HG03439 (cell line): ENCODE results near the gene MUCL3.
"Not testable (repeated sequence)": the region's sequence is repeated elsewhere in the genome, so short reads cannot be mapped to it uniquely, and the experiment has no call there.

ENCODE experiments used
- ATAC-seq: cut with Tn5 transposase; IDR thresholded peaks from one replicate; pipeline ENCODE4 v1.9.1; 2021; ENCODE audit warnings: mild to moderate bottlenecking, moderate library complexity; ENCODE audit not compliant: unreplicated experiment

The MUCL3 gene

DNA sequence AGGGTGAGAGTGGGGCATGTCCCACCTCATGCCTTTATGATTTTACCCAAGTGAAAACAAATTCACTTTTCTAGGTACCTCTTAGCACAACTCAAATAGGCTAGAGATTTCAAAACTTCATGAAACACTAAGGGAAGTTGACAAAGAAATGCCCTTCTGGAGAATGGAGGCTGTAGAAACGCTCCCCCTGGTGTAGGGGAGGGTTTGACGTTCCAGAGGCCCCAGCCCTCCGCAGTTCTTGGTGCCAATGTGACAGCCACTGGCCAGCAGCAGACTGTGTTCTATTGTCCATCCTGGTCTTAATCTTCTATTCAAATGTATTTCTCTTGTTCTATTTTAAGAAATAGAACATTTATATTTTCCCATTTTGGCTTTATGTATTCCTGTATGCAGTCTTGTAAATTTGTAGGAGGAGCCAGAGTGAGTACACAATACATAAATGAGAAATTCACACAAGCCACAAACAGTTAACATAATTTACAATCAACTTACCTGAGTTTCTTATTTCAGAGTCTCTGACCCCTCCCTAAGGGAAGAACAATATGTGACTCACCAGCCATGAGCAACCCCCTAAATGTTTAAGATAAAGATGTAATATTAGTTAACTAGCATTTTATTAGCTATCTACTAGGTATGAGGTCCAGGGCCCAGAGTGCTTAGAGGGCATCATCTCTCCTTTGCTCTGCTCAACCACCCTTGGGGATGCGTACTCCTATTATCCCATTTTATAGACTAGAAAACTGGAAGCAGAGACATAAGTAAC is 33.9 kb downstream of the MUCL3 start:
- no peak for ATAC-seq

GRCh38 chr6:30979141-30979540 is 38.4 kb downstream of the MUCL3 start:
- no peak for ATAC-seq

DNA sequence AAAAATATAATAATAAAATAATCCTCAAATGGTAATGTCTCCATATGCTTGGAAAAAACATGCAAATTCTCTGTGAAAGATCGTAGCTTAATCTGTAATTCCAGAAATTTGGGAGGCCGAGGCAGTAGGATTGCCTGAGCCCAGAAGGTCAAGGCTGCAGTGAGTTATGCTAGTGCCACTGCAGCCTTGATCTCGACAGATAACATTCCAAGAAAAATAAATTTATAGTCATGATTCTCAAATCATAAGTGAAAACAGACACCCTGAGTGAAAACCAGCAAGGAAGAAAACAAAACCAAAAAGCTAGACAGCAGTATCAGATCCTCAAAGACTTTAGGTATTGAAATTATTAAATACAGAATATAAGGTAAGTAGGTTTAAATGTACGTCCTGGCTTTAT is 38.9 kb downstream of the MUCL3 start:
- no peak for ATAC-seq

- ATAC-seq = no peak
Measured at GRCh38 chr6:30981942-30982772, 41.4 kb downstream of the MUCL3 start.

GRCh38 chr6:30983439-30983838 is 42.7 kb downstream of the MUCL3 start, which contains the start of gene MUC21:
Gene MUC21, plus strand, starts transcription at chr6:30983718. Its CDS starts 241 bp downstream, at chr6:30983959.
- no peak for ATAC-seq

DNA sequence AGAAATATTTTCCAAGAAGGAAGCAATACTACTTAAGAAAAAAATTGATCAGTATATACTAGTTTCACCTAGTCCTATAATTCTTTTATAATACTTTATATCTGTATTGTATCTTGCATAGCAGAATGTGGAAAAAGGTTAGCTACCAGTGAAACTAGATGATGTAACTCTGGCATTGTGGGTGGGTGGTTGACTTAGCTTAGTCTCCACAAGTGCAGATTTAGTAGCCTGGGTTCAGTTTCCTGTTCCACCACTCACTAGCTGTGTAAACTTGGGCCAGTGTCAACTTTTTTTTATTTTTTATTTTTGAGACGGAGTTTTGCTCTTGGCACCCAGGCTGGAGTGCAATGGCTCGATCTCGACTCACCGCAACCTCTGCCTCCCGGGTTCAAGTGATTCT is 44.7 kb downstream of the MUCL3 start:
- ATAC-seq = no peak

DNA sequence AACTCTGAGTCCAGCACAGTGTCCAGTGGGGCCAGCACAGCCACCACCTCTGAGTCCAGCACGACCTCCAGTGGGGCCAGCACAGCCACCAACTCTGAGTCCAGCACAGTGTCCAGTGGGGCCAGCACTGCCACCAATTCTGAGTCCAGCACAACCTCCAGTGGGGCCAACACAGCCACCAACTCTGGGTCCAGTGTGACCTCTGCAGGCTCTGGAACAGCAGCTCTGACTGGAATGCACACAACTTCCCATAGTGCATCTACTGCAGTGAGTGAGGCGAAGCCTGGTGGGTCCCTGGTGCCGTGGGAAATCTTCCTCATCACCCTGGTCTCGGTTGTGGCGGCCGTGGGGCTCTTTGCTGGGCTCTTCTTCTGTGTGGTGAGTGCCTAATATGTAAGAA is 46.5 kb downstream of the MUCL3 start:
- ATAC-seq = no peak

- no peak for ATAC-seq
Measured at GRCh38 chr6:30988209-30988825, 47.5 kb downstream of the MUCL3 start.

- no peak for ATAC-seq
Measured at GRCh38 chr6:30990422-30991086, 49.8 kb downstream of the MUCL3 start.

DNA sequence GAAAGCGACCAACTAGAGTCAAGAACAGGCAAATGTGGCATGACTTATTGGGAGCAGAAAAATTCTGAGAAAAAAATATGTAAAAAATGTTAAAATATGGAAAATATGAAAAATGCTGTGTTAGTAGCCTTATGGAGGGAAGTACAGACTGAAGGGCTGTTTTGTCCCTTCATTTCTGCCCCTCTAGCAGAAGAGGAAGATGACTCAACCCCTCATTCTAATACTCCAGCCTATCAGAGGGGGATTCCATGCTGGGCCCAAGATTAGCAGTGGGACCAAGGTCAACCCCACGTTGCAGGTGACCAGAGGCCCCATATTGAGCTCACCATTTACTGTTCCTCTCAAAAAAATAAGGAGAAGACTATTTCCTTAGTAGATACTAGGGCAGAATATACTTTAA is 51.1 kb downstream of the MUCL3 start:
- no peak for ATAC-seq

- ATAC-seq = no peak
Measured at GRCh38 chr6:30997301-30997700, 56.5 kb downstream of the MUCL3 start.

- ATAC-seq = no peak
Measured at GRCh38 chr6:30998785-30999184, 58.0 kb downstream of the MUCL3 start.

DNA sequence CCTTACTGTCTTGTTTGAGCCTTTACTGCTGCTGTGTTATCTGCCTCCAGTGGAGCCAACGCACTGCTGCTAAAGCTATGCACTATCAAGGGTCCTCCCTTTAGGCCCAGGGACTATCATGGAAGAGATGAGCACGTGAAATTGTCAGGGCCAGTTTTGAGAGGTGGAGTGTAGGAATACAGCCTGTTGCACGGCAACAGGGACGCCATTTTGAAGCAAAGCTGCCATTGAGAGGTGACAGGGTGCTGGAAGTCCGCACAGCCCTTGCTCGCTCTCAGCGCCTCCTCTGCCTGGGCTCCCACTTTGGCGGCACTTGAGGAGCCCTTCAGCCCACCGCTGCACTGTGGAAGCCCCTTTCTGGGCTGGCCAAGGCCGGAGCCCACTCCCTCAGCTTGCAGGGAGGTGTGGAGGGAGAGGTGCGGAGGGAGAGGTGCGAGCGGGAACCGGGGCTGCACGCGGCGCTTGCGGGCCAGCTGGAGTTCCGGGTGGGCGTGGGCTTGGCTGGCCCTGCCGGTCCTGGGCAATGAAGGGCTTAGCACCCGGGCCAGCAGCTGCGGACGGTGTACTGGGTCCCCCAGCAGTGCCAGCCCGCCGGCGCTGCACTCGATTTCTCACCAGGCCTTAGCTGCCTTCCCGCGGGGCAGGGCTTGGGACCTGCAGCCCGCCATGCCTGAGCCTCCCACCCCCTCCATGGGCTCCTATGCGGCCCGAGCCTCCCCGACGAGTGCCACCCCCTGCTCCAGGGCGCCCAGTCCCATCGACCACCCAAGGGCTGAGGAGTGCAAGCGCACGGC is 59.5 kb downstream of the MUCL3 start:
- ATAC-seq = not testable (repeated sequence)

- no peak for ATAC-seq
Measured at GRCh38 chr6:31001281-31001888, 60.6 kb downstream of the MUCL3 start.

- ATAC-seq = no peak
Measured at GRCh38 chr6:31002471-31002870, 61.7 kb downstream of the MUCL3 start.
